ENCODE results near the gene GRIN1.

Gene GRIN1

DNA sequence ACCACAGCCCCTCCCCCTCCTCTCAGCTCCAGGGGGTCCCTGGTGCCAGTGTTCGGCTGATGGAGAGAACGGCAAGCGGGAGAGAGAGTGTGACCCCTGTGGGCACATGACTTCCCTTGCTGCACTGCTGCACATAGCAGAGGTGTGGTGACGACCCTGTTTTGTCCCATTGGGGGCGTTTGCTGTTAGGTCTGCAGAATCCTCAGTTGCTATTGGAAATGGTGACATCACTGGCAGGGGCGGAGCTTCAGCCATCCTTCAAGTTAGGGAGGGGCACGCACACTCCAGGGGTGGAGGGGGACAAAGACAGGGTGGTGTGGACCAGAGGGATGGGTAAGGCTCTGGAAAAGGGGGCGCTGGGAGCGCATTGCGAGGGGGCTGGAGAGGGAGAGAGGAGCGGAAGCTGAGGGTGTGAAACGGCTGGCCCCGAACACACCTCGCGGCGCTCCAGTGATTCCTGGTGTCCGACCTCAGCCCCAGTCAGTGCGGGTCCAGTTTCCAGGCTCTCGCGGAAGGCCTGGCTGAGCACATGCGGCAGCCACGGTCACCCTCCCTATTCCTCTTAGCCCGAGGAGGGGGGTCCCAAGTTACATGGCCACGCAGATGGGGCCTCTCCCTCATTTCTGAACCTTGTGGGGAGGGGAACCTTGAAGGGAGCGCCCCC, 764 bp upstream of the GRIN1 start:
- no peak for TF ChIP-seq CTCF (IDR thresholded peaks at IDR 0.05; ENCODE audit: low read depth, low read length)
- TF ChIP-seq, protein P1, sequence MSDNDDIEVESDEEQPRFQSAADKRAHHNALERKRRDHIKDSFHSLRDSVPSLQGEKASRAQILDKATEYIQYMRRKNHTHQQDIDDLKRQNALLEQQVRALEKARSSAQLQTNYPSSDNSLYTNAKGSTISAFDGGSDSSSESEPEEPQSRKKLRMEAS (IDR thresholded peaks at IDR 0.05; ENCODE audit: low read depth, low read length), result no peak
- DNase-seq (ENCODE audit: low read depth), result no peak
- no peak overlapping the region for H3K4me3 ChIP-seq (ENCODE audit: low read depth, low read length)

DNA sequence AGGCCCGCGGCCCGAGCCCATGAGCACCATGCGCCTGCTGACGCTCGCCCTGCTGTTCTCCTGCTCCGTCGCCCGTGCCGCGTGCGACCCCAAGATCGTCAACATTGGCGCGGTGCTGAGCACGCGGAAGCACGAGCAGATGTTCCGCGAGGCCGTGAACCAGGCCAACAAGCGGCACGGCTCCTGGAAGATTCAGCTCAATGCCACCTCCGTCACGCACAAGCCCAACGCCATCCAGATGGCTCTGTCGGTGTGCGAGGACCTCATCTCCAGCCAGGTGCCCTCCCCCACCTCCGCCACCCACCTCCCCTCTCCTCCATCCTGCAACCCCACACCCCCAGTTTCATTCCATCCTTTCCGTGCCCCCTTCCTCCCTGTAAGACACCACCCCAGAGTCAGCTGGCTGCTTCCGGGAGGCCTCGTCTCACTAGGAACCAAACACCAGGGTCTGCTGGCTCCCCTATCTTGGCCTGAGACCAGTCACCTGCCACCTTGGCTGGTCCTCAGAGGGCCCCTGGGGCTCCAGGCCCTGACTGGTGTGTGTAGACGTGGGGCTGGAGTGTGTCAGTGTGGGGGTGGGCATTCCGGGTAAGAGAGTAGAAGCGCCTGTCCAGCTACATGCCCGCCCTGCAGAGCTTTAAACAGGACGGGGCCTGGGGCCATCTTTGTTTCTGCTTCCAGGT, 655 bp downstream of the GRIN1 start:
- DNase-seq (ENCODE audit: low read depth), result no peak
- TF ChIP-seq POLR2A (IDR thresholded peaks at IDR 0.05; ENCODE audit: extremely low read depth, insufficient read length), result no peak
- TF ChIP-seq MYC (IDR thresholded peaks at IDR 0.05; ENCODE audit: low read depth, low read length), result no peak
- TF ChIP-seq CTCF (IDR thresholded peaks at IDR 0.05; ENCODE audit: low read depth, low read length), result no peak
- TF ChIP-seq, protein P1 (IDR thresholded peaks at IDR 0.05; ENCODE audit: low read depth, low read length), result no peak
- H3K4me3 ChIP-seq (ENCODE audit: low read depth, low read length), result no peak overlapping the region

DNA sequence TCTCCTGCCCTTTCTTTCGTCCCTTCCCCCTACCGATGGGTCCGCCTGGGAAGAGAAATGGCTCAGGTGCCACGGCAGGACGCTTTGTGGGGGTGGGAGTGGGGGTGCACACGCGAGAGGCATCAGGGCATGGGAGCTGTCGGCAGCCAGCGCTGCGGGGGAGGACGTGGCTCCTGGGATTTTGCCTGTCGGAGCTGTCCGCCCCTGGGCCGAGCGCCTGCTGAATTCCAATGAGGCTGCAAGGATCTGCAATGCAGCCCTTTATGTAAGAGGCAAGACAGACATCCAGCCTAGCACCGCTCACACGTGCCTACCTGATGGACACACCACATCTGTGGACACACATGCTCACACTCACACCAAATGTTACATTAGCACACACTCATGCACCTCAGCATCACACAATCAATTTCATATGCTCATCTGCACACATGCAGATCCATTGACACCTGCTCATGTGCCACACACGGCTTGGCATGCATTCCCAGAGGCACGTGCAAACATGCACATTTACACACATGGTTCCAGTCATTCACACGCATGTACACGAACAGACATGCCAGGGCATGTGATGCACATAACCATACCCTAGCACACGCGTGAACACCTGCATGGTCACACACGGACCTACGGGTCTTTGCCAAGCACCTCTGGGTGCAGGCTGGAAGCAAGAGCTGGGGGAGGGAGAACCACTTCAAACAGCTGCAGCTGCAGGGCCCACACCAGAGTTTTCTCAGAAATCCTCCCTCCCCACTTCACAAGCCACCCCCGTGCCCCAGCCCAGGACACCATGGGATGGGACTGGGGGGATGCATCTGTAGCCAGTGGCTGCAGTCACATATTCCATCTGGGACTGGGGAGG, 1.4 kb downstream of the GRIN1 start:
- H3K4me3 ChIP-seq (ENCODE audit: low read depth, low read length), result no peak overlapping the region
- TF ChIP-seq MYC (IDR thresholded peaks at IDR 0.05; ENCODE audit: low read depth, low read length) (no peak), POLR2A (IDR thresholded peaks at IDR 0.05; ENCODE audit: extremely low read depth, insufficient read length) (no peak)
- TF ChIP-seq, protein P1 (IDR thresholded peaks at IDR 0.05; ENCODE audit: low read depth, low read length), result no peak
- DNase-seq (ENCODE audit: low read depth), result no peak

DNA sequence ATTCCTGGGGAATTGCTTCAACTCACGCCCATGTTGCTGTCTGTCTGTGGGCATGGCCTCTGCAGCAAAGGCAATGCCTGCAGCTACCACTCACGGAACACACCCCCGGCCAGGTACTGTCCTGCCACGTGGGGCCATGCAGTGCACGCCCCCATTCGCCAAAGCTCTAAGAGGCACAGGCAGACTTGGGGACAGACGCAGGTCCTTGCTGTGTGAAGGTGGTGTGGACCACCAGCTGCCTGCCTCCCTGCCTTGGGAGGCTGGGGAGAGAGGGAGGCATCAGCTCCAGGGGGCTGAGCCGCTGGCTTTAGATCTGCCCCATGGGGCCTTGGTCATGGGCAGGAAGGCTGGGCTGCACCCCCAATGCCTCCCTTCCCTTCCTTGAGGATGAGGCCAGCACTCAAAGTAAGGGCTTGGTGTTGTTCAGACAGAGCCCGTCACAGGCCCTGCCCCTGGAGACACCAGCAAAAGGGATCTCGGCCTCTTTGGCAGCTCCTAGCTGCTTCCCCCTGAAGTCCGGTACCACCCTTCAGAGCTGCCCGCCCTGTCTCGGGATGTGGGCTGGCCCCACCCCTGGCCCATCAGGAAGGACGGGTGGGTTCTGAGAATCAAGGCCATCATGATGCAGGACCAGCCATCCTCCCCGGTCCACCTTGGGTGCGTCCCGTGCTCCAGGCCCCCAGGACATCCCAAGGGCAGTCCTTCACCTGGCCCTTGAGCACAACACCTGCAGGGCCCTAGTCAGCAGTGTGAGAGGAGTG, 2.3 kb downstream of the GRIN1 start:
- TF ChIP-seq MYC (IDR thresholded peaks at IDR 0.05; ENCODE audit: low read depth, low read length), result no peak
- TF ChIP-seq CTCF (IDR thresholded peaks at IDR 0.05; ENCODE audit: low read depth, low read length), result no peak
- TF ChIP-seq, protein P1 (IDR thresholded peaks at IDR 0.05; ENCODE audit: low read depth, low read length), result no peak
- TF ChIP-seq POLR2A (IDR thresholded peaks at IDR 0.05; ENCODE audit: extremely low read depth, insufficient read length), result no peak
- no peak overlapping the region for H3K4me3 ChIP-seq (ENCODE audit: low read depth, low read length)
- no peak for DNase-seq (ENCODE audit: low read depth)

DNA sequence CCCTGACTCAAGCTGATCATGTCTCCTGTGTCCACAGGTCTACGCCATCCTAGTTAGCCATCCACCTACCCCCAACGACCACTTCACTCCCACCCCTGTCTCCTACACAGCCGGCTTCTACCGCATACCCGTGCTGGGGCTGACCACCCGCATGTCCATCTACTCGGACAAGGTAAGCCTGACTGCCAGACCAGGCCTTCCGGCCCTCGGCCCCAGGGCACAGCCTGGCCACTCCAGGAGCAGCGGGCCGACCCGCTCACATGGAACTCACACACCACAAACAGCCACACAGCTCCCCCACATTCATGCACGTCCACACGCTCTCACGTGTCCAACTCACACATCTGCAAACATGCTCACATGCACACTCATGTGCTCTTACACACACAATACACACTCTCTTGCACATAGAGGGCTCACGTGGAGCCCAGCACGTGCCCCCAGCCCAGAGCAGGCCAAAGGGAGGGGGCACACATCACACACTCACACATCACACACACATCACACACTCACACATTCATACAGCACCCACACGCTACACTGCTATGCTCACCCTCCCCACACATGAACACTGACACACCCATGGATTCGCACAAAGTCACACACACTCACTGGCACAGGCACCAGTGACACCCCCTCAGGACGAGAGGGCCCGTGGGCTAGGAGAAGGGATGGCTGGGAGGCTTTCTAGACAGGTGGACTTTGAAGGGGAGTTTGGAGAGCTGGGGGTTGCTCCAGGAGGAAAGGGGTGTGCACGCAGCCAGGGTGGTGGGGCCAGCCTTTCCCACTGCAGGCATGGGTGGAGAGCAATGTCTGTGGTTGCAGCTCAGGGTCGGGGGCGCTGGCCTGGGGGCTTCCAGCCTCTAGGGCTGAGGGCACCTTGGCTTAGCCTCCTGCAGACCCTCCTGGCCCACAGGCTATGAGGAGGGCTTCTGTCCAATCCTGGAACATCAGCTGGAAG, 3.3 kb downstream of the GRIN1 start:
- TF ChIP-seq MYC (IDR thresholded peaks at IDR 0.05; ENCODE audit: low read depth, low read length), result no peak
- TF ChIP-seq, protein P1 (IDR thresholded peaks at IDR 0.05; ENCODE audit: low read depth, low read length), result no peak
- no peak for TF ChIP-seq CTCF (IDR thresholded peaks at IDR 0.05; ENCODE audit: low read depth, low read length)
- TF ChIP-seq POLR2A (IDR thresholded peaks at IDR 0.05; ENCODE audit: extremely low read depth, insufficient read length), result no peak
- no peak overlapping the region for H3K4me3 ChIP-seq (ENCODE audit: low read depth, low read length)
- no peak for DNase-seq (ENCODE audit: low read depth)

Data from NB4 (cell line).